NB4 (cell line): ENCODE measurements around the gene ZNF574.

Experiments used
- DNase-seq: peaks from one replicate; pipeline ENCODE4 v3.0.0; 2010; ENCODE audit warnings: low read depth
- H3K4me3 ChIP-seq: one replicate; pipeline ENCODE4 v1.5.1; 2011; ENCODE audit warnings: mild to moderate bottlenecking, low read depth, low read length, moderate library complexity
- CTCF ChIP-seq: IDR thresholded peaks from one replicate; pipeline ENCODE4 v1.5.1; 2012; ENCODE audit warnings: low read depth, low read length
- MYC ChIP-seq: IDR thresholded peaks from 2 replicates; pipeline ENCODE4 v1.6.1; 2011; ENCODE audit warnings: low read depth, low read length
- POLR2A ChIP-seq: IDR thresholded peaks from 2 replicates; pipeline ENCODE4 v1.6.1; 2011; ENCODE audit warnings: mild to moderate bottlenecking; ENCODE audit not compliant: insufficient read length; ENCODE audit errors: extremely low read depth
- TF ChIP-seq, protein P1 (sequence below): IDR thresholded peaks from 2 replicates; pipeline ENCODE4 v1.6.1; 2011; ENCODE audit warnings: low read depth, low read length

ZNF574 gene

DNA sequence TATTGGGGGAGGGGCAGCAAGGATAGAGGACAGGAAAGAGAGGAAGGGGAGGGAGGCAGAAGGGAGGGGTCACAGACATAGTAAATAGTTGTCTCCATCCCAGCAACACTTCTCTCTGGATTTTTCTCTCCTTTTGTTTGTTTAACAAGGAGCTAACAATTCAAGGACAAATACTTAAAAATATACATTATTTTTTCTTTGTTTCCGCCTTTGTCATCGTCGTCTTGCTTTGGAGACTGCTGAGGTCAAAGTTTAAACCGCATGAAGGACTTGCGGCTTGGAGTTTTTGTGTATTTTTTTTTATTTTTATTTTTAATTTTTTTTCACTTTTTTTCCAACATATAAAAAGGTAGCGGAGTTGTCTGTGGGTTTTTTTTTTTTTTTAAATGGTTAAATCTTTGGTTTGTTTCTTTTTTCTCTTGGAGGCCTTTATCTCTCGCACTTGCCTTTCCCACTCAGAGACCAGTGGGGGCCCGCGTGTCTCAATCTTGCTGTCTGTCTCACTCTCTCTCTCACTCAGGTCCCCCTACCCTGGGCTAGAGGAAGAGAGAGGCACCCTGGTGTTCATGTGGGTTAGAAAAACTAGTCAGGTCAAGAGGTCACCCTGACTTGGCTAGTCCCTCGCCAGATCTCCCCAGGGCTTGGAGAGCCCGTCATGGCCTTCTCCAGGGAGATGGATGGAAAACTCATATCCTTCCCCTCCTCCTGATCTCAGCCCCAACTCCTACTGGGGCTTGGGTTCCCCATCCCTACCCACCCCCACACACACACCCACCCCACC lies 11.0 kb downstream of the ZNF574 start:
- DNase-seq = peak; percentile 20
- TF ChIP-seq POLR2A = no peak
- no peak for TF ChIP-seq MYC
- TF ChIP-seq CTCF = no peak
- TF ChIP-seq, protein P1, sequence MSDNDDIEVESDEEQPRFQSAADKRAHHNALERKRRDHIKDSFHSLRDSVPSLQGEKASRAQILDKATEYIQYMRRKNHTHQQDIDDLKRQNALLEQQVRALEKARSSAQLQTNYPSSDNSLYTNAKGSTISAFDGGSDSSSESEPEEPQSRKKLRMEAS = no peak
- H3K4me3 ChIP-seq = no peak overlapping the region

GRCh38 chr19:42088471-42089190 lies 12.7 kb downstream of the ZNF574 start:
- DNase-seq = no peak
- no peak overlapping the region for H3K4me3 ChIP-seq
- no peak for TF ChIP-seq MYC
- TF ChIP-seq CTCF = no peak
- no peak for TF ChIP-seq POLR2A
- TF ChIP-seq, protein P1 = no peak

DNA sequence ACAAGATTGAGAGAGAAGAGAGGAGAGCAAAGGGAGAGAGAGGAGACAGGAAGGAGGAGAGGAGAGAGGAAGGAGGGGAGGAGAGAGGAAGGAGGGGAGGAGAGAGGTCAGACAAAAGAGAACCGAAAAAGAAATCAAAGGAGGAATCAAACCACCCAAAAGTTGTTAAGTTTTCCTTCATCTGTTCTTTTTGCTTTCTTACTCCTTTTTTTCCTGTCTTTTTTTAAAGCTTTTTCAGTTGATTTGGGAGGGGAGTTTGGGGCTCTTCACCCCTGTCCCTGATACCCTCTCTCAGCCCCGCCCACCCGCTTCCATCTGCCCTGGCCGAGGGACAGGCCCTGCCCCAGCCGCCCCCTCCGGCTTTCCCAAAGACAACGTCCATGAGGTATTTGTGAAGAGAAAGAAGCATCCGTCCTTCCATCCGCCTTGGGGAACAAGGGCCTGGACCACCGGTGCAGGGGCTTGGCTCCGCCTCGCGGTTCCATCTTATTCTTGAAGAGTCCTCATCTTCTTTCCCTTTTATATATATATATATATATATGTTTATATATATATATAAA lies 13.3 kb downstream of the ZNF574 start:
- TF ChIP-seq CTCF (no peak), POLR2A (no peak), MYC (no peak)
- TF ChIP-seq, protein P1 = no peak
- DNase-seq = no peak
- H3K4me3 ChIP-seq = no peak overlapping the region

DNA sequence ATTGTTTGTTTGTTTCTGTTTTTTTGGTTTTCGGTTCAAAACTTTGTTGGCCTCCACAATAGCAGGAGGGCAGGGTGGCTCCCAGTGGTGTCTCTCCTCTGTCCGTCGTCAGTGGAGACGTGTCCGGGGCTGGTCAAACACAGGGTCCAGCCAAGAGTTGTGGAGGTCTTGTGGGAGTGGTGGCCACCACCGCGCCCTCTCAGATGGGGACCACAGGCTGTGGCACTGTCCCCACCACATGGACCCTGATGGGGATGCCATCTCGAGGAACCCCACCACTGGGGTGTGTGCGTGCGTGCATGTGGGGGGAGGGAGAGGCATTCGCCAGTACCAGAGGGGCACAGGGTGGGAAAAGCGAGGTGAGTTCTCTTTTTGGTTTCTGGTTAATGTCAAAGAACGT lies 13.8 kb downstream of the ZNF574 start:
- no peak for TF ChIP-seq MYC
- TF ChIP-seq CTCF = no peak
- TF ChIP-seq, protein P1 = no peak
- TF ChIP-seq POLR2A = no peak
- DNase-seq = no peak
- H3K4me3 ChIP-seq = no peak overlapping the region

DNA sequence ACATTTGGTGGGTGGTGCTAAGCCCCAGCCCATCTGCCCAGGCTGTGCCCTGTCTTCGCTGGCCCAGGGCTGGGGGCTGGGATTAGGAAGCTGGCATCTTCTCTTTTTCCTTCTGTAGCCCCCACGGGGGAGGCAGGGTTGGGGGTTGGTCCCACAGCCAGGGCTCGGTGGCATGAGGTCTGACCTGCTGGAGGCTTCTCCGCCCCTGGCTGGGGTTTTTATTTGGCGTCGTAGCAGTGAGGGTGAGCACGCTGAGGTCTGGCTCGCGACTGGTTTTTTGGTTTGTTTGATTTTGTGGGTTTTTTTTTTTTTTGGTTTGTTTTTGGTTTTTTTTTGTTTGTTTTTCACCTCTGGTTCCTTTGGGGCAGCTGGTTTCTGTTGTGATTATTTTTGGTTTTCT lies 14.7 kb downstream of the ZNF574 start:
- DNase-seq = no peak
- no peak overlapping the region for H3K4me3 ChIP-seq
- no peak for TF ChIP-seq CTCF
- no peak for TF ChIP-seq POLR2A
- TF ChIP-seq, protein P1 = no peak
- no peak for TF ChIP-seq MYC
